Lower leg skin (tissue), 3 donors: ENCODE data around the gene STAG1.

Experiments
- CTCF ChIP-seq, 3 donors: fragments of 450-650 bp; IDR thresholded peaks; one replicate each; pipeline ENCODE4 v1.5.1; 2016; ENCODE audit warnings: antibody characterized with exemption in 3 of 3, mild to moderate bottlenecking in 3 of 3, moderate library complexity in 2 of 3
- POLR2A ChIP-seq, 2 donors: fragments of 450-650 bp; IDR thresholded peaks; one replicate each; pipeline ENCODE4 v1.6.1; 2016 to 2017; ENCODE audit warnings: antibody characterized with exemption in 2 of 2, mild to moderate bottlenecking in 1 of 2, moderate library complexity in 1 of 2

GRCh38 chr3:136752172-136752421 is at the start of gene STAG1:
- TF ChIP-seq CTCF (IDR thresholded peaks at IDR 0.05) (peak in 1 of 3 donors; percentile 96), POLR2A (IDR thresholded peaks at IDR 0.05) (no peak)
